Stimulated activated CD8-positive, alpha-beta memory T cell treated with anti-CD3 and anti-CD28 coated beads, Interleukin-7, amount 100 ng/mL, for 48 hours (primary cell): Measurements from ENCODE around the gene ATAD3B.
A peak's percentile ranks its signal among the peaks of the same experiment; 100 is the strongest.
"Not testable (repeated sequence)": the region's sequence is repeated elsewhere in the genome, so short reads cannot be mapped to it uniquely, and the experiment has no call there.

Source experiments
- DNase-seq, 2 donors: peaks; one replicate each; pipeline ENCODE4 v3.0.0-alpha.2; 2020; ENCODE audit warnings: low read depth in 1 of 2; ENCODE audit errors: extremely low read depth in 1 of 2

The ATAD3B gene

GRCh38 chr1:1432951-1433803 lies 38.4 kb upstream of the ATAD3B start:
- DNase-seq = no peak

DNA sequence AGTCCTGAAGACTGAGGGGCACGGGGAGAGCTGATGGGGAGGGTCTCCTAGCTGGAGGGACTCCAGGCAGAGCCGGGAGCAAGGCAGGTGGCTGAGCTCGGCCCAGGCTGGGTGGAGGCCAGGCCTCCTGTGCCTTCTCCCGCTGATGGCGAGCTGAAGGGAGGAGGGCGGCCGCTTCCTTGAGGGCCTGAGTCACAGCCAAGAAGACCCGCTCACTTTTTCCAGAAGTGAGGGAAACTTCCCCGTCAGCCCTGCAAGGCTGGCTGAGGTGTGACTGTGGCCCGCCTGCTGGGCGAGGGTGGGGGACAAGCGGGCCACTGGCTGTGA lies 37.8 kb upstream of the ATAD3B start:
- peak; percentile 45 to 70 for DNase-seq

GRCh38 chr1:1434131-1434823 lies 37.3 kb upstream of the ATAD3B start:
- DNase-seq = no peak

DNA sequence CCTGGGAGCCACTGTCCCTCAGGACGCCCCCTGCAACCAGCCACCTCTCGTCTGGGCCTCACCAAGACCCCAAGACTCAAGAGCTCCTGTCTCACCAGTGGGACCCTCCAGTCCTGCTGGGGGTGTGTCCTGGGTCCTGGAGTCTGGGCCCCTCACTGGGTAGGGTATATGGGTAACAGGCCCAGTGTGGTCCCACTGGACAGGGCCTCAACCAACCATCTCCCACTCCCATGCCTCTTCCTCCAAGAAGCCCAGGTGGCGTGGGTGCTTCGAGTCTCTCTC lies 36.8 kb upstream of the ATAD3B start:
- no peak for DNase-seq

- peak; percentile 50 to 52 for DNase-seq
Measured at GRCh38 chr1:1435106-1435903, 36.3 kb upstream of the ATAD3B start, which contains the start of gene VWA1. TSS of gene VWA1 (plus strand) at chr1:1435690. CDS start at chr1:1435749, 59 bp downstream.

- no peak for DNase-seq
Measured at GRCh38 chr1:1435911-1436629, 35.5 kb upstream of the ATAD3B start.

- no peak for DNase-seq
Measured at GRCh38 chr1:1436630-1437032, 34.9 kb upstream of the ATAD3B start.

- DNase-seq = no peak
Measured at GRCh38 chr1:1437033-1437903, 34.3 kb upstream of the ATAD3B start.

DNA sequence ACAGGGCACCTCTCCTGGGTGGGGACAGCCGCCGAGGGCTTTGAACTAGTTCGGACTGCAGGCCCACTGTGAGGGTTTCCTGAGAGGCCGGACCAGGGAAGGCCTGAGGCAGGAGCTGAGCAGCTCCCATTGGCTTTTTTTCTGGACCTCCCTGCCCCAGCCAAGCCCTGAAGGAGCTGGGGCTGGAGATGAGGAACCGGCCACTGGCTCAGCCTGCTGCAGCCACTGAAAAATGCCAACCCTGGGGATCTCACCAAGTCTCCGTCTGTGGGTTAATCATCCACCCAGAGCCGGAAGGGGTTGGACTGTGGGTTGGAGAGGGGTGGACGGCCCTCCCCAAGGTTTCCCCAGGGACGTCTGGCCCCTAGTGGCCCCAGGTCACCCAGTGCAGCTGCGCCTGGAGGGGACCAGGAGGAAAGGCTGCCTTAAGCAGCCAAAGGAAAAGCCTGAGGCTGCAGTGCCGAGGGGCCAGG lies 33.6 kb upstream of the ATAD3B start:
- no peak for DNase-seq

- DNase-seq = no peak
Measured at GRCh38 chr1:1438531-1439381, 32.8 kb upstream of the ATAD3B start.

GRCh38 chr1:1439546-1440261 lies 31.9 kb upstream of the ATAD3B start:
- DNase-seq = no peak

DNA sequence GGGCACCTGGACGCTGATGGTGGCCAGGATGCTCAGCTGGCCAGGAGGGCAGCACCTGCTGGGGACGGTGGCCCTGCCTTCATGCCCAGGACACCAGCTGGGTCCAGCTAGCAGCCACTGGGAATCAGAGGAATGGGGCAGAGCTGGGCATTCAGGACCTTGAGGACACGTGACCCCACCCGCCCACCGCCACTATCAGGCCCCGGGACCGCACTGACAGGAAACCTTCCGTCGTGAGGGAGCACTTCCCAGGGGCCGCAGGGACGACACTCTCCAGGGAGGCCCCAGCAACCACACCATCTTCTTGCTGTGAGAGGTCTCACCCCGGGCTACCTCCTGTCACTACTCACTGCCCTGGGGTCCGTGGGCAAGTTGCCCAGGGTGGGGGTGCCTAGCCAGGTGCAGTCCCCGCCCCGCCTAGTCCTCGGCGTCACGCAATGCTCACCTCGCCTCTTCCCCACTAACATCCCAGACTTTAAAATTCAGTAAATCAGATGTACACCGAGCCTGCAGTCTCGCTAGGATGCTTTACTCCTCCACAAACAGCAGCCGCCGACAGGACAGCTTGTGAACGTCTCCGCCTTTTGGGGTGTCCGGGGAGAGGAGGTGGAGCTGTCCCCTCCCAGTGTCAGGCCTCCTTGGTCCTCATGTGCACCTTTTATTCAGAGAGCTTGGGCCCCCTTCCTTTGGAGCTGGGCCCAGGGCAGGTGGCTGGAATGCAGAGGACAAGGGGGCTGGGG lies 31.1 kb upstream of the ATAD3B start:
- no peak for DNase-seq

- peak in 1 of 2 donors; percentile 30 for DNase-seq
Measured at GRCh38 chr1:1441002-1441888, 30.3 kb upstream of the ATAD3B start.

DNA sequence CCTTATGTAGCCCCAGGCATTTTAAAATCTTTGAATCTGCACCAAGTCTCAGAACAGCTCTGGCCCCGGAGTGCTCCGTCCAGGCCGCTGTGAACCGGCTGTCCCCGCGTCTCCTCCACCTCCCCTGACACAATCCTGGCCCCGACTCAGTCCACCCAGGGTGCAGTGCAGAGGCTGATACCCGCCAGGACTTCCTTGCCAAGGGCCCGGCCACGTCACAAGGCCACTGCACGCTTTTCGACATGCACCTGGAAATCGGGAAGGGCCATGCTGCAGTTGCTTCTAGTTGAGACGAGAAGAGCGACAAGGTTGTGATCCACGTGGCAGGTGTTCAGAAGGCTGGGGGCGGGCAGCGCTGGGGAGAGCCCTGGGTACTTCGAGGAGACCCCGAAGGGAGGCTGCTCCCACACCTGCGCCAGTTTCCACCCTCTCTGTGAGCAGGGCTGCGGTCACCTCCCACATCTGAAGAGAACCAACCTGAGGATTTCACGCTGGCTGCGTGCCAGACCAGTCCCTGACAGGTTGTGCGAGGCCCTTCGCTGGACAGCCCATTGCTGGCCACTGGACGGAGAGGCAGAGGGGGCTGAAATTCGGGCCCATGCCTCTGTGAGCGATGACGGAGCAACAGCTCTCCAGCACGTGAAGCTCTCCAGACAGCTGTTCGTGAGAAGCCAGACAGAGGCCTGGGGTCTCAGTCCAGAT lies 29.3 kb upstream of the ATAD3B start:
- no peak for DNase-seq

GRCh38 chr1:1446631-1447030 lies 24.9 kb upstream of the ATAD3B start:
- not testable (repeated sequence) for DNase-seq

GRCh38 chr1:1449099-1449739 lies 22.3 kb upstream of the ATAD3B start, which contains the start of gene ATAD3C:
TSS of gene ATAD3C (plus strand) at chr1:1449689. CDS start at chr1:1450684, 995 bp downstream.
- DNase-seq = no peak
